Endothelial cell of umbilical vein (primary cell): ENCODE measurements around the gene SLC5A9. TPM values are rescaled to one million over a fixed set of nuclear protein-coding genes. Genes with fewer than 3 reads are reported as not detected.

Source experiments
- BruUV-seq: library from RNA; stranded (reverse); fragments of 400-500 nt; replicated peaks from 2 replicates; lab custom pipeline; 2021; lab: Mats Ljungman, UMichigan
- CTCF ChIA-PET: fragments of 300-600, 350-600 bp; sonication (Branson Sonifier 250); formaldehyde crosslinking; loops from one replicate; lab custom pipeline; 2021; ENCODE audit warnings: antibody characterized with exemption, inconsistent platforms; lab: Charles Lee
- POLR2A ChIA-PET: fragments of 300-600, 350-600 bp; sonication (Branson Sonifier 250); formaldehyde crosslinking; loops from one replicate; lab custom pipeline; 2021; ENCODE audit warnings: antibody characterized with exemption, inconsistent platforms; lab: Charles Lee
- DNase-seq: peaks from one replicate; pipeline ENCODE4 v3.0.0-alpha.2; 2011; ENCODE audit warnings: low read depth, low spot score
- FAIRE-seq: peaks from 2 replicates; lab custom pipeline; 2011; peaks lifted over from hg19 to GRCh38; lab: Jason Lieb, UNC
- H2AFZ ChIP-seq: 2 replicates; pipeline ENCODE4 v1.6.0; 2012; ENCODE audit warnings: low read depth, low read length, control low read depth, inconsistent platforms
- H3K27ac ChIP-seq: 2 replicates; pipeline ENCODE4 v1.5.1; 2011; ENCODE audit warnings: low read depth, mild to moderate bottlenecking, control low read depth, low read length, moderate library complexity; ENCODE audit not compliant: insufficient read depth
- H3K27me3 ChIP-seq, 2 experiments: 2 replicates each; pipeline versions ENCODE4 v1.6.0 to v1.6.1; 2011; ENCODE audit warnings: low read length in 2 of 2, mixed read lengths in 1 of 2; ENCODE audit not compliant: control insufficient read depth in 2 of 2, insufficient read depth in 2 of 2
- H3K36me3 ChIP-seq, 2 experiments: 2 replicates in 1 of 2; 3 replicates in 1 of 2; pipeline ENCODE4 v1.5.1; 2011; ENCODE audit warnings: low read length in 2 of 2, mild to moderate bottlenecking in 1 of 2, moderate library complexity in 1 of 2; ENCODE audit not compliant: control insufficient read depth in 2 of 2, insufficient read depth in 2 of 2; ENCODE audit errors: extremely low read depth in 1 of 2
- H3K4me1 ChIP-seq: 3 replicates; pipeline ENCODE4 v1.5.1; 2011; ENCODE audit warnings: mild to moderate bottlenecking, low read length; ENCODE audit not compliant: control insufficient read depth, insufficient read depth; ENCODE audit errors: extremely low read depth
- H3K4me2 ChIP-seq: 2 replicates; pipeline ENCODE4 v1.6.1; 2011; ENCODE audit warnings: low read length, control low read depth, mixed read lengths; ENCODE audit not compliant: insufficient read depth
- H3K4me3 ChIP-seq, 3 experiments: fragments of 200-600 bp in 1 of 3; sonication (generic), shearing (Covaris generic) in 1 of 3; replicated peaks in 1 of 3; 2 replicates each; pipeline ENCODE4 v1.5.1; 2011 to 2016; ENCODE audit warnings: control low read depth in 3 of 3, low read length in 3 of 3, mild to moderate bottlenecking in 2 of 3, inconsistent platforms in 1 of 3, low read depth in 1 of 3, moderate library complexity in 1 of 3; ENCODE audit not compliant: insufficient read depth in 1 of 3
- H3K79me2 ChIP-seq: 2 replicates; pipeline ENCODE4 v1.6.0; 2012; ENCODE audit warnings: low read length, inconsistent platforms; ENCODE audit not compliant: control insufficient read depth, insufficient read depth
- H3K9ac ChIP-seq: replicated peaks from 2 replicates; pipeline ENCODE3; 2011; ENCODE audit warnings: low read length, control low read depth; ENCODE audit not compliant: insufficient read depth; ENCODE audit errors: extremely low read depth
- H3K9me1 ChIP-seq: replicated peaks from 3 replicates; pipeline ENCODE4 v1.6.0; 2011; ENCODE audit warnings: mild to moderate bottlenecking, low read length; ENCODE audit not compliant: control insufficient read depth, insufficient read depth; ENCODE audit errors: extremely low read depth
- H3K9me3 ChIP-seq: replicated peaks from 2 replicates; pipeline ENCODE4 v1.5.1; 2012; ENCODE audit warnings: low read length, inconsistent platforms; ENCODE audit not compliant: control insufficient read depth, insufficient read depth
- H4K20me1 ChIP-seq: replicated peaks from 2 replicates; pipeline ENCODE3; 2011; ENCODE audit warnings: mild to moderate bottlenecking, low read length; ENCODE audit not compliant: control insufficient read depth, insufficient read depth; ENCODE audit errors: extremely low read depth
- EZH2 ChIP-seq: IDR thresholded peaks from 2 replicates; pipeline ENCODE4 v1.6.1; 2012; ENCODE audit warnings: borderline replicate concordance, low read depth, mild to moderate bottlenecking, moderate library complexity, low read length, inconsistent platforms; ENCODE audit not compliant: severe bottlenecking
- FOS ChIP-seq: IDR thresholded peaks from 2 replicates; pipeline ENCODE4 v1.6.1; 2011; ENCODE audit warnings: mild to moderate bottlenecking, low read length, moderate library complexity, borderline replicate concordance; ENCODE audit not compliant: insufficient read depth
- GATA2 ChIP-seq: IDR thresholded peaks from 2 replicates; pipeline ENCODE4 v1.7.0; 2011; ENCODE audit warnings: low read depth, mild to moderate bottlenecking, moderate library complexity, mixed read lengths, low read length; ENCODE audit not compliant: insufficient read length, insufficient read depth
- JUN ChIP-seq: IDR thresholded peaks from 2 replicates; pipeline ENCODE4 v1.6.1; 2011; ENCODE audit warnings: borderline replicate concordance, low read depth; ENCODE audit not compliant: insufficient read length, insufficient read depth
- MYC ChIP-seq: IDR thresholded peaks from one replicate; pipeline ENCODE4 v1.6.1; 2011; ENCODE audit warnings: mild to moderate bottlenecking, low read depth, low read length
- POLR2A ChIP-seq: IDR thresholded peaks from 2 replicates; pipeline ENCODE4 v1.6.1; 2012; ENCODE audit warnings: low read depth, mild to moderate bottlenecking, control low read depth, low read length
- POLR2AphosphoS5 ChIP-seq: IDR thresholded peaks from 2 replicates; pipeline ENCODE4 v1.6.1; 2012; ENCODE audit warnings: low read depth, mild to moderate bottlenecking, control low read depth, low read length, moderate library complexity; ENCODE audit not compliant: insufficient read depth
- dilution Hi-C: fragments of 300-500 bp; cut with MboI; formaldehyde crosslinking; loops from one replicate; pipeline ENCODE4 v1.15.0; 2019; ENCODE audit warnings: low sequenced_read_pairs; ENCODE audit not compliant: extremely low pct_ligation_motif_present
- intact Hi-C: fragments of 100-400 bp; cut with micrococcal nuclease; formaldehyde crosslinking; loops from one replicate; pipeline ENCODE4 v1.10.0; 2022
- polyA plus RNA-seq, 4 experiments: library from polyadenylated mRNA; depleted of rRNA in 3 of 4; stranded (reverse) in 3 of 4; unstranded in 1 of 4; fragments of >200 nt; gene quantifications; 2 replicates each; pipeline versions ENCODE4 v1.2.1 to v1.2.3, GENCODE V29; 2011 to 2012; ENCODE audit warnings: missing spikeins in 1 of 4
- total RNA-seq: library from RNA; stranded (reverse); gene quantifications from 2 replicates; pipeline ENCODE4 v1.2.3, GENCODE V29; 2021
- TF ChIP-seq, protein P1 (sequence below), 2 donors: IDR thresholded peaks; 1 replicate in 1 of 2; 2 replicates in 1 of 2; pipeline ENCODE4 v1.5.1; 2011; ENCODE audit warnings: low read length in 2 of 2, mild to moderate bottlenecking in 2 of 2, moderate library complexity in 2 of 2, control low read depth in 1 of 2, inconsistent platforms in 1 of 2, low read depth in 1 of 2; ENCODE audit not compliant: insufficient read depth in 1 of 2; ENCODE audit errors: extremely low read depth in 1 of 2
- TF ChIP-seq, protein P2 (sequence below): IDR thresholded peaks from 2 replicates; pipeline ENCODE4 v1.6.1; 2011; ENCODE audit not compliant: insufficient read depth, insufficient read length

Gene SLC5A9
- total and polyA plus RNA-seq, 2 donors (not counting 3 experiments of a cell fraction or from before 2014, with no cell fraction given): not detected

DNA sequence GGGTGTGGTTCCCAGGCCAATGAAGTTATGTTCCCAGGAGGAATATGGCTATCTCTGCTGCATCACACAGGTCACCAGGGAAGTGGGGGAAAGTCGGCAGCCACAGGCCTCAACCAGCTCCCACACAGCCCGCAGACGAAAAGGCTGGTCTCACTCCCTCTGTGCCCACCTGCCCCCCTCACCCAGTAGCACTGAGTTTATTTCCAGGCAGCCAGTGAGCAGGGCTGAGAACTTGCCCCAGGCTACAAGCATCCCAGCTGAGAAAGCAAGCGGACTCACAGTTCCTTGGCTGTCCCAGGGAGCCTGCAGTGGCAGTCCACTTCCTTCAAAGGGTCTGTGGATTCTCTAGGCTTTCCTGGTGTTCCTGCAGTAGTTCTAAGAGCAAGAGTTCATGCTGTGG lies 68.9 kb downstream of the SLC5A9 start:
- DNase-seq (no peak), FAIRE-seq (no peak)
- Histone ChIP-seq H3K4me2 (no peak overlapping the region), H3K36me3 (no peaks in the 10 kb centered on the region), H3K79me2 (no peaks in the 10 kb centered on the region), H3K9ac (no peak overlapping the region), H3K27ac (no peak overlapping the region), H3K27me3 (no peaks in the 10 kb centered on the region), H3K9me1 (no peaks in the 10 kb centered on the region), H3K4me3 (no peak overlapping the region), H3K4me1 (no peaks in the 10 kb centered on the region), H2AFZ (no peak overlapping the region), H3K9me3 (no peaks in the 10 kb centered on the region), H4K20me1 (no peaks in the 10 kb centered on the region)
- CTCF ChIA-PET: no interaction called here
- dilution Hi-C loops: no loop called here
- POLR2A ChIA-PET: no interaction called here
- TF ChIP-seq POLR2A (no peak), GATA2 (no peak), POLR2AphosphoS5 (no peak), FOS (no peak), MYC (no peak), EZH2 (no peak), JUN (no peak)
- TF ChIP-seq, protein P1, sequence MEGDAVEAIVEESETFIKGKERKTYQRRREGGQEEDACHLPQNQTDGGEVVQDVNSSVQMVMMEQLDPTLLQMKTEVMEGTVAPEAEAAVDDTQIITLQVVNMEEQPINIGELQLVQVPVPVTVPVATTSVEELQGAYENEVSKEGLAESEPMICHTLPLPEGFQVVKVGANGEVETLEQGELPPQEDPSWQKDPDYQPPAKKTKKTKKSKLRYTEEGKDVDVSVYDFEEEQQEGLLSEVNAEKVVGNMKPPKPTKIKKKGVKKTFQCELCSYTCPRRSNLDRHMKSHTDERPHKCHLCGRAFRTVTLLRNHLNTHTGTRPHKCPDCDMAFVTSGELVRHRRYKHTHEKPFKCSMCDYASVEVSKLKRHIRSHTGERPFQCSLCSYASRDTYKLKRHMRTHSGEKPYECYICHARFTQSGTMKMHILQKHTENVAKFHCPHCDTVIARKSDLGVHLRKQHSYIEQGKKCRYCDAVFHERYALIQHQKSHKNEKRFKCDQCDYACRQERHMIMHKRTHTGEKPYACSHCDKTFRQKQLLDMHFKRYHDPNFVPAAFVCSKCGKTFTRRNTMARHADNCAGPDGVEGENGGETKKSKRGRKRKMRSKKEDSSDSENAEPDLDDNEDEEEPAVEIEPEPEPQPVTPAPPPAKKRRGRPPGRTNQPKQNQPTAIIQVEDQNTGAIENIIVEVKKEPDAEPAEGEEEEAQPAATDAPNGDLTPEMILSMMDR (IDR thresholded peaks at IDR 0.05; ENCODE audit: extremely low read depth in 1 of 2, insufficient read depth in 1 of 2, low read depth in 1 of 2, low read length in 2 of 2): no peak
- TF ChIP-seq, protein P2, sequence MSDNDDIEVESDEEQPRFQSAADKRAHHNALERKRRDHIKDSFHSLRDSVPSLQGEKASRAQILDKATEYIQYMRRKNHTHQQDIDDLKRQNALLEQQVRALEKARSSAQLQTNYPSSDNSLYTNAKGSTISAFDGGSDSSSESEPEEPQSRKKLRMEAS: no peak
- no TSS peak for BruUV-seq
- intact Hi-C loops: no loop called here
